IMR-90 (cell line): ENCODE results near the gene CDIP1. TPM values are rescaled to one million over a fixed set of nuclear protein-coding genes. Genes with fewer than 3 reads are reported as not detected.

Experiments used
- ATAC-seq: fragments of 200-7000 bp; cut with Tn5 transposase; 2 replicates; pipeline ENCODE4 v1.9.1; 2020; ENCODE audit warnings: low read depth, mild to moderate bottlenecking, moderate library complexity
- BruUV-seq: library from RNA; stranded (reverse); fragments of 400-500 nt; replicated peaks from 2 replicates; lab custom pipeline; 2021; lab: Mats Ljungman, UMichigan
- CTCF ChIA-PET: fragments of 300-600 bp; formaldehyde crosslinking; extraction: SDS; loops from one replicate; lab custom pipeline; 2021; ENCODE audit warnings: antibody characterized with exemption; lab: Yijun Ruan, JAX
- POLR2A ChIA-PET: fragments of 300-600 bp; sonication (Branson Sonifier 250); formaldehyde crosslinking; loops from one replicate; lab custom pipeline; 2022; ENCODE audit warnings: antibody characterized with exemption; ENCODE audit not compliant: unreplicated experiment; lab: Charles Lee
- DNase-seq: peaks from one replicate; pipeline ENCODE4 v3.0.0; 2013
- H2AFZ ChIP-seq: replicated peaks from 2 replicates; pipeline ENCODE3; 2013; ENCODE audit warnings: low read length, mild to moderate bottlenecking; ENCODE audit not compliant: poor library complexity
- H2AK5ac ChIP-seq: 2 replicates; pipeline ENCODE4 v1.6.1; 2013; ENCODE audit warnings: low read depth, low read length, inconsistent platforms
- H2AK9ac ChIP-seq: replicated peaks from 2 replicates; pipeline ENCODE3; 2013; ENCODE audit warnings: mild to moderate bottlenecking, low read depth, low read length, moderate library complexity; ENCODE audit not compliant: poor library complexity
- H2BK120ac ChIP-seq: 2 replicates; pipeline ENCODE4 v1.6.1; 2013; ENCODE audit warnings: low read depth, low read length, inconsistent platforms
- H2BK15ac ChIP-seq: 3 replicates; pipeline ENCODE4 v1.6.1; 2013; ENCODE audit warnings: low read depth, low read length, inconsistent platforms
- H2BK20ac ChIP-seq: 2 replicates; pipeline ENCODE4 v1.6.1; 2013; ENCODE audit warnings: low read depth, mild to moderate bottlenecking, inconsistent platforms, low read length, moderate library complexity
- H2BK5ac ChIP-seq: 2 replicates; pipeline ENCODE4 v1.6.1; 2013; ENCODE audit warnings: mild to moderate bottlenecking, low read depth, low read length, inconsistent platforms; ENCODE audit not compliant: poor library complexity, severe bottlenecking
- H3K14ac ChIP-seq: replicated peaks from 2 replicates; pipeline ENCODE4 v1.6.1; 2013; ENCODE audit warnings: low read depth, low read length, inconsistent platforms
- H3K18ac ChIP-seq: 2 replicates; pipeline ENCODE4 v1.6.1; 2013; ENCODE audit warnings: low read depth, low read length, control low read depth
- H3K23ac ChIP-seq: 2 replicates; pipeline ENCODE4 v1.6.1; 2013; ENCODE audit warnings: low read depth, low read length, inconsistent platforms
- H3K27ac ChIP-seq: 2 replicates; pipeline ENCODE4 v1.5.1; 2013; ENCODE audit warnings: mild to moderate bottlenecking, control low read depth, low read length; ENCODE audit not compliant: insufficient read depth
- H3K27me3 ChIP-seq: 2 replicates; pipeline ENCODE4 v1.6.1; 2013; ENCODE audit warnings: low read length; ENCODE audit not compliant: control insufficient read depth, insufficient read depth
- H3K36me3 ChIP-seq: 2 replicates; pipeline ENCODE4 v1.6.1; 2013; ENCODE audit warnings: low read length, mixed read lengths; ENCODE audit not compliant: control insufficient read depth, insufficient read depth
- H3K4ac ChIP-seq: 2 replicates; pipeline ENCODE4 v1.6.1; 2013; ENCODE audit warnings: low read depth, low read length, inconsistent platforms
- H3K4me1 ChIP-seq: 2 replicates; pipeline ENCODE4 v1.6.1; 2013; ENCODE audit warnings: low read length, mixed read lengths; ENCODE audit not compliant: control insufficient read depth, insufficient read depth
- H3K4me2 ChIP-seq: 2 replicates; pipeline ENCODE4 v1.6.1; 2013; ENCODE audit warnings: low read depth, mild to moderate bottlenecking, control low read depth, low read length, moderate library complexity
- H3K4me3 ChIP-seq: 2 replicates; pipeline ENCODE4 v1.5.1; 2013; ENCODE audit warnings: low read depth, mild to moderate bottlenecking, control low read depth, low read length, moderate library complexity; ENCODE audit not compliant: insufficient read depth
- H3K56ac ChIP-seq: 2 replicates; pipeline ENCODE4 v1.6.1; 2013; ENCODE audit warnings: low read length, inconsistent platforms; ENCODE audit not compliant: insufficient read depth; ENCODE audit errors: extremely low read depth
- H3K79me1 ChIP-seq, 2 experiments: 2 replicates each; pipeline ENCODE4 v1.6.1; 2013; ENCODE audit warnings: low read length in 2 of 2, inconsistent platforms in 1 of 2, low read depth in 1 of 2
- H3K9ac ChIP-seq: 2 replicates; pipeline ENCODE4 v1.6.1; 2013; ENCODE audit warnings: low read depth, low read length, control low read depth
- H3K9me1 ChIP-seq: 2 replicates; pipeline ENCODE4 v1.6.1; 2013; ENCODE audit warnings: low read length, inconsistent platforms; ENCODE audit not compliant: insufficient read depth
- H3K9me3 ChIP-seq: 2 replicates; pipeline ENCODE4 v1.6.1; 2013; ENCODE audit warnings: low read length; ENCODE audit not compliant: control insufficient read depth, insufficient read depth
- H4K20me1 ChIP-seq: 2 replicates; pipeline ENCODE4 v1.6.1; 2013; ENCODE audit warnings: low read length, inconsistent platforms; ENCODE audit not compliant: insufficient read depth
- H4K5ac ChIP-seq: 2 replicates; pipeline ENCODE4 v1.6.1; 2013; ENCODE audit warnings: mild to moderate bottlenecking, low read depth, low read length, control low read depth
- H4K8ac ChIP-seq, 2 experiments: 2 replicates each; pipeline ENCODE4 v1.6.1; 2013; ENCODE audit warnings: low read depth in 2 of 2, low read length in 2 of 2, control low read depth in 1 of 2, inconsistent platforms in 1 of 2
- H4K91ac ChIP-seq: 2 replicates; pipeline ENCODE4 v1.6.1; 2013; ENCODE audit warnings: low read depth, low read length, inconsistent platforms; ENCODE audit not compliant: insufficient read depth
- BHLHE40 ChIP-seq: fragments of 150-350 bp; IDR thresholded peaks from 2 replicates; pipeline ENCODE4 v1.6.1; 2016; ENCODE audit warnings: mild to moderate bottlenecking, low read depth, low read length
- CEBPB ChIP-seq: IDR thresholded peaks from 2 replicates; pipeline ENCODE4 v1.6.1; 2012; ENCODE audit warnings: low read depth, low read length, improper control_type of control experiment
- CHD1 ChIP-seq: IDR thresholded peaks from 2 replicates; pipeline ENCODE4 v1.6.1; 2012; ENCODE audit warnings: low read depth, low read length, improper control_type of control experiment
- FOS ChIP-seq: fragments of 150-350 bp; IDR thresholded peaks from 2 replicates; pipeline ENCODE4 v1.6.1; 2016; ENCODE audit warnings: low read depth, low read length
- MAZ ChIP-seq: IDR thresholded peaks from 2 replicates; pipeline ENCODE4 v1.6.1; 2012; ENCODE audit warnings: low read depth, mild to moderate bottlenecking, low read length, improper control_type of control experiment, moderate library complexity, borderline replicate concordance
- RFX5 ChIP-seq: IDR thresholded peaks from 2 replicates; pipeline ENCODE4 v1.8.0; 2012; ENCODE audit warnings: low read depth, mild to moderate bottlenecking, low read length, moderate library complexity
- SMC3 ChIP-seq: fragments of 150-350 bp; IDR thresholded peaks from 2 replicates; pipeline ENCODE4 v1.6.1; 2016; ENCODE audit warnings: low read depth, mild to moderate bottlenecking, antibody characterized with exemption, low read length, moderate library complexity
- WGBS, 2 experiments: methylation state at CpG; one replicate each; pipeline versions ENCODE4 v1.1.5 to v1.1.7; 2013; ENCODE audit warnings: missing lambda C conversion rate in 2 of 2; ENCODE audit not compliant: insufficient read length in 1 of 2; ENCODE audit errors: extremely low coverage in 2 of 2; 5-methylcytosine and 5-hydroxymethylcytosine counted together
- dilution Hi-C: fragments of 300-500 bp; cut with HindIII; formaldehyde crosslinking; loops from one replicate; pipeline ENCODE4 v1.14.3; 2018; ENCODE audit warnings: low sequenced_read_pairs; ENCODE audit not compliant: unreplicated experiment
- in situ Hi-C: fragments of 300-500 bp; cut with MboI; formaldehyde crosslinking; loops from 3 replicates; pipeline ENCODE4 v1.14.3; 2019; ENCODE audit warnings: low sequenced_read_pairs, inconsistent platforms, mixed read lengths
- intact Hi-C: fragments of 100-400 bp; cut with micrococcal nuclease; formaldehyde crosslinking; loops from 2 replicates; pipeline ENCODE4 v1.10.0; 2022
- polyA plus RNA-seq, 3 experiments: library from polyadenylated mRNA; depleted of rRNA; stranded (reverse); fragments of >200 nt; gene quantifications; 2 replicates each; pipeline ENCODE4 v1.2.3, GENCODE V29; 2012; ENCODE audit warnings: low replicate concordance in 1 of 3
- total RNA-seq: library from RNA; depleted of rRNA; stranded (reverse); fragments of >200 nt; gene quantifications from 2 replicates; pipeline ENCODE4 v1.2.3, GENCODE V29; 2012
- TF ChIP-seq, protein P1 (sequence below): fragments of 150-350 bp; IDR thresholded peaks from 2 replicates; pipeline ENCODE4 v1.6.1; 2017; ENCODE audit warnings: mild to moderate bottlenecking, antibody characterized with exemption, low read length, low read depth

CDIP1 gene
- total and polyA plus RNA-seq, 2 of the 4 experiments (the other 2 are of a cell fraction): 4.8 to 14.6 TPM

DNA sequence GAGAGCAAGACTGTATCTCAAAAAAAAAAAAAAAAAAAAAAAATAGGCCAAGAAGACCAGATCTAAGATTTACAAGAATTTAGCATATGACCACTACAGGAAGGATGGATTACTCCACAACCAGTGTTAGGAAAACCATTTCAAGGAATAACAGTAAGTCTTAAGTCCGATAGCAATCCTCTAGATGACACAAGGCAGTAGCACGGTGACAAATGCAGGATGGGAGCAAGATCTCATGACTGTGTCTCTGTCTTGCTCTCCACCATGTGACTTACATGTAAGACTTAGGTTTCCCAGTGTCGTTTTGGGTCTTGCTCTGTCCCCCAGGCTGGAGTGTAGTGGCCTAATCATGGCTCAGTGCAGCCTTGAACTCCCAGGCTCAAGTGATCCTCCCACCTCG, 45.3 kb upstream of the CDIP1 start:
- H2BK120ac ChIP-seq: no peak overlapping the region
- H3K9me1 ChIP-seq: no peaks in the 10 kb centered on the region
- H3K4ac ChIP-seq: no peak overlapping the region
- no peak overlapping the region for H3K56ac ChIP-seq
- no peak overlapping the region for H4K91ac ChIP-seq
- TF ChIP-seq CHD1 (no peak), SMC3 (no peak), CEBPB (no peak), FOS (no peak), MAZ (no peak), BHLHE40 (no peak), RFX5 (no peak)
- TF ChIP-seq, protein P1, sequence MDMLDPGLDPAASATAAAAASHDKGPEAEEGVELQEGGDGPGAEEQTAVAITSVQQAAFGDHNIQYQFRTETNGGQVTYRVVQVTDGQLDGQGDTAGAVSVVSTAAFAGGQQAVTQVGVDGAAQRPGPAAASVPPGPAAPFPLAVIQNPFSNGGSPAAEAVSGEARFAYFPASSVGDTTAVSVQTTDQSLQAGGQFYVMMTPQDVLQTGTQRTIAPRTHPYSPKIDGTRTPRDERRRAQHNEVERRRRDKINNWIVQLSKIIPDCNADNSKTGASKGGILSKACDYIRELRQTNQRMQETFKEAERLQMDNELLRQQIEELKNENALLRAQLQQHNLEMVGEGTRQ: no peak
- CTCF ChIA-PET: no interaction called here
- intact Hi-C loops: no loop called here
- 76% methylated on average over 2 of the region's 4 CpGs; no CpG with 5 or more reads in 1 of the 2 experiments for WGBS, 2 experiments
- no peaks in the 10 kb centered on the region for H4K20me1 ChIP-seq
- no TSS peak for BruUV-seq
- H2AFZ ChIP-seq: no peak overlapping the region
- ATAC-seq (no peak), DNase-seq (no peak)
- no peak overlapping the region for H3K4me3 ChIP-seq
- H2AK5ac ChIP-seq: no peak overlapping the region
- in situ Hi-C loops: no loop called here
- no peak overlapping the region for H2BK20ac ChIP-seq
- peaks cover 13% of the 10 kb centered on the region for H3K9me3 ChIP-seq
- dilution Hi-C loops: no loop called here
- H4K5ac ChIP-seq: no peak overlapping the region
- H3K9ac ChIP-seq: no peak overlapping the region
- H2AK9ac ChIP-seq: no peak overlapping the region
- no peak overlapping the region for H3K4me2 ChIP-seq
- POLR2A ChIA-PET: no interaction called here
- H3K14ac ChIP-seq: no peak overlapping the region
- H3K27ac ChIP-seq: no peak overlapping the region
- no peak overlapping the region for H2BK15ac ChIP-seq
- H3K18ac ChIP-seq: no peak overlapping the region
- no peak overlapping the region for H2BK5ac ChIP-seq
- no peaks in the 10 kb centered on the region for H3K4me1 ChIP-seq
- H3K36me3 ChIP-seq: no peaks in the 10 kb centered on the region
- no peaks in the 10 kb centered on the region for H3K79me1 ChIP-seq
- H3K23ac ChIP-seq: 0 out of 2 replicates have a peak overlapping the region, but pooled peaks have one; percentile 24
- H3K27me3 ChIP-seq: peaks cover 29% of the 10 kb centered on the region
- H4K8ac ChIP-seq: no peak overlapping the region
